Fibroblast of lung (primary cell): ENCODE data around the gene TGOLN2.
"Not testable (repeated sequence)": the region's sequence is repeated elsewhere in the genome, so short reads cannot be mapped to it uniquely, and the experiment has no call there.

Experiments used
- EZH2 ChIP-seq: IDR thresholded peaks from 2 replicates; pipeline ENCODE4 v1.5.1; 2012; ENCODE audit warnings: low read length, control low read depth, mild to moderate bottlenecking; ENCODE audit errors: missing control alignments
- TF ChIP-seq, protein P1 (sequence below), 2 donors: IDR thresholded peaks in 1 of 2; conservative IDR thresholded peaks in 1 of 2; 1 replicate in 1 of 2; 2 replicates in 1 of 2; pipeline ENCODE4 v1.5.1; 2011 to 2012; ENCODE audit warnings: low read length in 2 of 2, control low read depth in 1 of 2, inconsistent platforms in 1 of 2, low read depth in 1 of 2, mild to moderate bottlenecking in 1 of 2

DNA sequence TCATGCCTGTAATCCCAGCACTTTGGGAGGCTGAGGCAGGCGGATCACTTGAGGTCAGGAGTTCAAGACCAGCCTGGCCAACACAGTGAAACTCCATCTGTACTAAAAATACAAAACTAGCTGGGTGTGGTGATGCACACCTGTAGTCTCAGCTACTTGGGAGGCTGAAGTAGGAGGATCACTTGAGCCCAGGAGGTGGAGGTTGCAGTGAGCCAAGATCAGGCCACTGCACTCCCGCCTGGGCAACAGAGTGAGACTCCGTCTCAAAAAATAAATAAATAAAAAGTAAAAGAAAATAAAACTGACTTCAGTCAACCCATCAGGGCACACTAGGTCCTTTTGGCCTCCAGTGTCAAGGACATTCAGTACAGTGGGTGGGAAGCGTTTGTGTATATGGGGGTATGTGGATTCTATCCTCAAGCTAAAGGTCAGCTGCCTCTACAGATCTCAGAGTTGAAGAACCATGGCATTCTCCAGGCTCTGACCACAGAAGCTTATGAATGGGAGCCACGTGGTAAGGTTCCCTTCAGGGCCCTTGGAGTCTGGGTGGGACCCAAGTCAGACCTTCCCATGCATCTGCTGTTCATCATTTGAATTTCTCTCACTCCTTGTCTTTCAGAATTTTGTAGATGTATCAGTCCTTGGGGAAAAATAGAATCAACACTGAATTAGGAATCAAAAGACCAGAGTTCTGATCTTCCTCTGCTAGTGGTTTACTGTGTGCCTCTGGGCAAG is 35.0 kb upstream of the TGOLN2 start:
- TF ChIP-seq, protein P1, sequence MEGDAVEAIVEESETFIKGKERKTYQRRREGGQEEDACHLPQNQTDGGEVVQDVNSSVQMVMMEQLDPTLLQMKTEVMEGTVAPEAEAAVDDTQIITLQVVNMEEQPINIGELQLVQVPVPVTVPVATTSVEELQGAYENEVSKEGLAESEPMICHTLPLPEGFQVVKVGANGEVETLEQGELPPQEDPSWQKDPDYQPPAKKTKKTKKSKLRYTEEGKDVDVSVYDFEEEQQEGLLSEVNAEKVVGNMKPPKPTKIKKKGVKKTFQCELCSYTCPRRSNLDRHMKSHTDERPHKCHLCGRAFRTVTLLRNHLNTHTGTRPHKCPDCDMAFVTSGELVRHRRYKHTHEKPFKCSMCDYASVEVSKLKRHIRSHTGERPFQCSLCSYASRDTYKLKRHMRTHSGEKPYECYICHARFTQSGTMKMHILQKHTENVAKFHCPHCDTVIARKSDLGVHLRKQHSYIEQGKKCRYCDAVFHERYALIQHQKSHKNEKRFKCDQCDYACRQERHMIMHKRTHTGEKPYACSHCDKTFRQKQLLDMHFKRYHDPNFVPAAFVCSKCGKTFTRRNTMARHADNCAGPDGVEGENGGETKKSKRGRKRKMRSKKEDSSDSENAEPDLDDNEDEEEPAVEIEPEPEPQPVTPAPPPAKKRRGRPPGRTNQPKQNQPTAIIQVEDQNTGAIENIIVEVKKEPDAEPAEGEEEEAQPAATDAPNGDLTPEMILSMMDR (conservative IDR thresholded peaks at IDR 0.05 in 1 of 2, IDR thresholded peaks at IDR 0.05 in 1 of 2; ENCODE audit: low read depth in 1 of 2, low read length in 2 of 2): not testable (repeated sequence)
- not testable (repeated sequence) for TF ChIP-seq EZH2
